GM15510 (cell line): Measurements from ENCODE around the gene MYCBPAP.

Experiments
- POLR2A ChIP-seq: IDR thresholded peaks from 3 replicates; pipeline ENCODE4 v1.6.1; 2011; ENCODE audit warnings: borderline replicate concordance; ENCODE audit not compliant: insufficient read length; ENCODE audit errors: extremely low read depth

MYCBPAP gene

GRCh38 chr17:50518384-50519023 lies 10.3 kb downstream of the MYCBPAP start:
- no peak for TF ChIP-seq POLR2A

- no peak for TF ChIP-seq POLR2A
These were observed 11.0 kb downstream of the MYCBPAP start for GRCh38 chr17:50519141-50519834.

GRCh38 chr17:50520483-50520882 lies 12.2 kb downstream of the MYCBPAP start:
- TF ChIP-seq POLR2A, result no peak

- TF ChIP-seq POLR2A, result no peak
These were observed 13.3 kb downstream of the MYCBPAP start for GRCh38 chr17:50521514-50521913.

DNA sequence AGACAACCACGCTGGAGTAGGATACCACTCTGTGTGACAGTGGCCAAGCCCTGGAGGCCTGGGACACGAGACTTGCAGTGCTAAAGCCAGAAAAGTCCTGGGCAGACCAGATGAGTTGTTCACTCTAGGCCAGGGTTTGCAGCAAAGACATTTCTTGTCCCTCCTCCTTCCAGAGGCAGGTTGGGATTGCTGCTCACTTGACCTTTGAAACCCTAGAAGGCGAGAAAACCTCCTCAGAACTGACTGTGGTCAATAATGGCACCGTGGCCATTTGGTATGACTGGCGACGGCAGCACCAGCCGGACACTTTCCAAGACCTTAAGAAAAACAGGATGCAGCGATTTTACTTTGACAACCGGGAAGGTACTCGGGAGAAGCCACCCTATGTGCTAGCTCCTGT lies 14.5 kb downstream of the MYCBPAP start:
- TF ChIP-seq POLR2A, result no peak

DNA sequence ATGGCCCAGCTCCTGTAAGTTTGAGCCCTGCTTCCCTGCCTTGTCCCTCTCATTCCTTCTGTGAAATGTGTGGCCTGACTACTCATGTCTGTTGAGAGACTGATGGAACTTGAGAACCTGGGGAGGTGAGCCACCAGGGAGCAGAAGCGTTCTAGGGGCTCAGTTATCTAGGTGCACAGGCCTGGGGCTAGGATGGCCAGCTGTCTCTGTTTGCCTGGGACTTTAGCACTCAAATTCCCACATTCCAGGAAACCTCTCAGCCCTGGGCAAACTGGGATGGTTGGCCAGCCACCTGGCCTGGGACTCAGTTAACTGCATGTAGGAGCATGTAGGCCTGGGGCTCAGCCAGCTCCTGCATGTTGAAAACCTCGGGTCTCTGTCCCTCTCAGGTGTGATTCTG lies 15.0 kb downstream of the MYCBPAP start:
- TF ChIP-seq POLR2A, result no peak

- TF ChIP-seq POLR2A, result no peak
These were observed 16.6 kb downstream of the MYCBPAP start for GRCh38 chr17:50524838-50525237.

- no peak for TF ChIP-seq POLR2A
These were observed 19.0 kb downstream of the MYCBPAP start for GRCh38 chr17:50527155-50527762.

DNA sequence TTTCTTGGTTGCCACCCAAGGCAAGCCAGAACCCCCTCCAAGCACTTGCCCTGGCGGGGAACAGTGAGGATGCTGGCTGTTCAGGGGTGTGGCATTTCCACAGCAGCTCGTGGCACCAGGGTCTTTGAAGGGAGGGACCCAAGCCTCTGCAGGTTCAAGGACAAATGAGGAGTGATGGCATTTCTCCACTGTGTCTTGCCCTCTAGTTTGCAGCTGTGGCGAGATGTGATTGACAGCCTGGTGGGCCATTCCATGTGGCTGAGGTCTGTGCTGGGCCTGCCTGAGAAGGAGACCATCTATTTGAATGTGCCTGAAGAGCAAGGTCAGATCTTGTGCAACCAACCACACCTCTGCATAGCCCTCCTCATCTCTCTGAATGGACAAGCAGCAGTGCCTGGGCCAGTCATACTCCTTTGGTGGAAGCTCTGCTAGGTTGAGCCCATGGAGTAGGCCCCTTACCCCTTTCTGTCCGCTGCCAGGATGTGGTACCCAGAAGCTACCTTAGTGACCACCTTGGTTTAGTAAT lies 19.8 kb downstream of the MYCBPAP start:
- TF ChIP-seq POLR2A, result no peak

GRCh38 chr17:50529849-50530248 lies 21.6 kb downstream of the MYCBPAP start:
- no peak for TF ChIP-seq POLR2A

GRCh38 chr17:50531428-50532025 lies 23.3 kb downstream of the MYCBPAP start:
- no peak for TF ChIP-seq POLR2A

GRCh38 chr17:50532452-50533024 lies 24.3 kb downstream of the MYCBPAP start, which contains the start of gene EPN3:
EPN3 (plus strand) TSS chr17:50532735; CDS start chr17:50536557, 3,822 bp downstream.
- no peak for TF ChIP-seq POLR2A

GRCh38 chr17:50533185-50533584 lies 24.9 kb downstream of the MYCBPAP start:
- TF ChIP-seq POLR2A, result no peak

GRCh38 chr17:50533720-50534148 lies 25.5 kb downstream of the MYCBPAP start:
- TF ChIP-seq POLR2A, result no peak
